BLaER1 treated with 17β-estradiol and CSF1 and Interleukin-3, amounts not matched to agents 10 nM and 100 nM (cell line): ENCODE results near the gene GNAQ.

Experiments
- H3K27ac ChIP-seq, 11 experiments: shearing (Covaris generic); formaldehyde crosslinking; 2 replicates each; pipeline ENCODE4 v1.8.1; 2022
- H3K27me3 ChIP-seq, 11 experiments: shearing (Covaris generic); formaldehyde crosslinking; 2 replicates each; pipeline ENCODE4 v1.8.1; 2022
- H3K36me3 ChIP-seq, 11 experiments: shearing (Covaris generic); formaldehyde crosslinking; 2 replicates each; pipeline ENCODE4 v1.8.1; 2022
- H3K4me1 ChIP-seq, 10 experiments: shearing (Covaris generic); formaldehyde crosslinking; 2 replicates each; pipeline ENCODE4 v1.8.1; 2022
- H3K4me2 ChIP-seq, 11 experiments: shearing (Covaris generic); formaldehyde crosslinking; 2 replicates each; pipeline ENCODE4 v1.8.1; 2022
- H3K4me3 ChIP-seq, 10 experiments: shearing (Covaris generic); formaldehyde crosslinking; 2 replicates each; pipeline ENCODE4 v1.8.1; 2022
- H3K9ac ChIP-seq, 11 experiments: shearing (Covaris generic); formaldehyde crosslinking; 2 replicates each; pipeline ENCODE4 v1.8.1; 2022
- H3K9me3 ChIP-seq, 11 experiments: shearing (Covaris generic); formaldehyde crosslinking; replicated peaks in 1 of 11; 2 replicates each; pipeline ENCODE4 v1.8.1; 2022
- H4K20me1 ChIP-seq, 11 experiments: shearing (Covaris generic); formaldehyde crosslinking; 2 replicates each; pipeline ENCODE4 v1.8.1; 2022
- Cebpa-rat ChIP-seq, 11 experiments: shearing (Covaris generic); IDR thresholded peaks; 2 replicates each; pipeline ENCODE4 v1.8.1; 2022

Gene GNAQ

GRCh38 chr9:77798140-77798539 is 233.5 kb downstream of the GNAQ start:
- Histone ChIP-seq H3K9me3 (no peaks in the 10 kb centered on the region), H3K27ac (no peak overlapping the region), H4K20me1 (peaks cover 0 to 87% (median 0%) of the 10 kb centered on the region in 11 experiments; a peak in 4 of 22 replicates), H3K4me2 (no peak overlapping the region), H3K9ac (no peak overlapping the region), H3K4me1 (peaks cover 0 to 13% (median 0%) of the 10 kb centered on the region in 10 experiments; a peak in 5 of 20 replicates), H3K27me3 (no peaks in the 10 kb centered on the region), H3K4me3 (no peak overlapping the region), H3K36me3 (peaks cover 0 to 91% (median 11%) of the 10 kb centered on the region in 11 experiments; a peak in 14 of 22 replicates)
- no peak for TF ChIP-seq Cebpa-rat (IDR thresholded peaks at IDR 0.05)

GRCh38 chr9:77794985-77795384 is 236.6 kb downstream of the GNAQ start:
- H3K27ac ChIP-seq, result no peak overlapping the region
- H3K4me3 ChIP-seq, result no peak overlapping the region
- H3K36me3 ChIP-seq, result peaks cover 0 to 99% (median 18%) of the 10 kb centered on the region in 11 experiments; a peak in 15 of 22 replicates
- no peaks in the 10 kb centered on the region for H3K9me3 ChIP-seq
- no peak overlapping the region for H3K4me2 ChIP-seq
- H4K20me1 ChIP-seq, result peaks cover 0 to 92% (median 0%) of the 10 kb centered on the region in 11 experiments; a peak in 5 of 22 replicates
- no peaks in the 10 kb centered on the region for H3K27me3 ChIP-seq
- no peak overlapping the region for H3K9ac ChIP-seq
- no peak for TF ChIP-seq Cebpa-rat (IDR thresholded peaks at IDR 0.05)
- peaks cover 0 to 13% (median 0%) of the 10 kb centered on the region in 10 experiments; a peak in 5 of 20 replicates for H3K4me1 ChIP-seq

DNA sequence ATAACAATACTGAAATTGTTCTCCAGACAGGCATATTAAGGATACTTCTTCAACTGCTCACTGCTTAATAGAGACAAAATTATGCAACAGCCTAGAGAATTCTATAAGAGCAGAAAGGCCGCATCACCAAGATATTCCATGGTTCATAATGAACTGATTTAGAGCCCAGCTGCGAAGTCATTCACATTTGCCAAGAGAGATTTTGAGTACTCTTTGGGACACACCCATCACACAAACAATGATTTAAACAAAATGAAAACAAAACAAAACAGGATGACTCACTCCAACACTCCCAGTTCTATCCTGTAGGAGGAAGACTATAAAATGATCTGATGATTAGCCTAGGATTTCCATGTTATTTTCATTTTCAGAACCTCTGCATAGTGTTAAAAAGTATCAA is 237.8 kb downstream of the GNAQ start:
- H3K9me3 ChIP-seq, result no peaks in the 10 kb centered on the region
- no peak for TF ChIP-seq Cebpa-rat (IDR thresholded peaks at IDR 0.05)
- peaks cover 0 to 89% (median 0%) of the 10 kb centered on the region in 11 experiments; a peak in 5 of 22 replicates for H4K20me1 ChIP-seq
- H3K27me3 ChIP-seq, result no peaks in the 10 kb centered on the region
- H3K4me2 ChIP-seq, result 0 out of 22 replicates have a peak overlapping the region, but pooled peaks of 1 of the 11 experiments have one; percentile 11
- no peak overlapping the region for H3K27ac ChIP-seq
- no peak overlapping the region for H3K4me3 ChIP-seq
- peaks cover 0 to 13% (median 0%) of the 10 kb centered on the region in 10 experiments; a peak in 5 of 20 replicates for H3K4me1 ChIP-seq
- peaks cover 0 to 100% (median 18%) of the 10 kb centered on the region in 11 experiments; a peak in 15 of 22 replicates for H3K36me3 ChIP-seq
- no peak overlapping the region for H3K9ac ChIP-seq

- Histone ChIP-seq H3K27ac (no peak overlapping the region), H3K4me3 (no peak overlapping the region), H3K9ac (no peak overlapping the region), H3K4me2 (no peak overlapping the region), H3K27me3 (no peaks in the 10 kb centered on the region), H3K36me3 (peaks cover 0 to 100% (median 23%) of the 10 kb centered on the region in 11 experiments; a peak in 15 of 22 replicates), H4K20me1 (peaks cover 0 to 73% (median 0%) of the 10 kb centered on the region in 11 experiments; a peak in 4 of 22 replicates), H3K9me3 (no peaks in the 10 kb centered on the region), H3K4me1 (peaks cover 0 to 13% (median 0%) of the 10 kb centered on the region in 10 experiments; a peak in 5 of 20 replicates)
- no peak for TF ChIP-seq Cebpa-rat (IDR thresholded peaks at IDR 0.05)
Measured at GRCh38 chr9:77789891-77790290, 241.7 kb downstream of the GNAQ start.

DNA sequence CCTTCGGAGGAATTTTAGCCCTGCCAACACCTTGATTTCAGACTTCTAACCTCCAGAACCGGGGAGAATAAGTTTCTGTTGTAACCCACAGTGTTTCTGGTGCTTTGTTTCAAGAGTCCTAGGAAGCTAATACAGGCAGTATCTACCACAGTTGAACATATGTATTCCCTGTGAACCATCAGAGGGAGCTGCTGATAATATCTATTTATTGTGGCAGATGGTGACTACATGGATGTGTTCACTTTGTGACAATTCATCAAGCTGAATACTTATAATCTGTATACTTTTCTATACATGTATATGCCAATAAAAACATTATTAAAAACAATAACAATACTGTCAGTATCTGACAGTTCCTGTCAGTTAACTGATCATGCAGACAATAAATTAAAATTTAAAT is 246.3 kb downstream of the GNAQ start:
- no peak overlapping the region for H3K4me2 ChIP-seq

GRCh38 chr9:77783518-77783917 is 248.1 kb downstream of the GNAQ start:
- no peak overlapping the region for H3K27ac ChIP-seq
- no peak for TF ChIP-seq Cebpa-rat (IDR thresholded peaks at IDR 0.05)
- H3K9me3 ChIP-seq, result peaks cover 5 to 21% (median 11%) of the 10 kb centered on the region in 11 experiments; a peak in 16 of 22 replicates
- H3K4me2 ChIP-seq, result no peak overlapping the region
- peaks cover 3 to 99% (median 25%) of the 10 kb centered on the region in 11 experiments; a peak in 19 of 22 replicates for H3K36me3 ChIP-seq
- H3K4me1 ChIP-seq, result peaks cover 0 to 11% (median 0%) of the 10 kb centered on the region in 10 experiments; a peak in 1 of 20 replicates
- no peak overlapping the region for H3K9ac ChIP-seq
- no peak overlapping the region for H3K4me3 ChIP-seq
- H3K27me3 ChIP-seq, result no peaks in the 10 kb centered on the region
- peaks cover 0 to 50% (median 0%) of the 10 kb centered on the region in 11 experiments; a peak in 3 of 22 replicates for H4K20me1 ChIP-seq

More for the DNA sequence above, 246.3 kb downstream of the GNAQ start:
- peaks cover 0 to 53% (median 0%) of the 10 kb centered on the region in 11 experiments; a peak in 3 of 22 replicates for H4K20me1 ChIP-seq
- H3K36me3 ChIP-seq, result peaks cover 3 to 100% (median 19%) of the 10 kb centered on the region in 11 experiments; a peak in 16 of 22 replicates
- H3K27ac ChIP-seq, result no peak overlapping the region
- peaks cover 0 to 9% (median 0%) of the 10 kb centered on the region in 10 experiments; a peak in 1 of 20 replicates for H3K4me1 ChIP-seq
- TF ChIP-seq Cebpa-rat (IDR thresholded peaks at IDR 0.05), result no peak
- H3K27me3 ChIP-seq, result no peaks in the 10 kb centered on the region
- H3K9ac ChIP-seq, result no peak overlapping the region
- no peak overlapping the region for H3K4me3 ChIP-seq
- H3K9me3 ChIP-seq, result peaks cover 0 to 4% (median 0%) of the 10 kb centered on the region in 11 experiments; a peak in 2 of 22 replicates

DNA sequence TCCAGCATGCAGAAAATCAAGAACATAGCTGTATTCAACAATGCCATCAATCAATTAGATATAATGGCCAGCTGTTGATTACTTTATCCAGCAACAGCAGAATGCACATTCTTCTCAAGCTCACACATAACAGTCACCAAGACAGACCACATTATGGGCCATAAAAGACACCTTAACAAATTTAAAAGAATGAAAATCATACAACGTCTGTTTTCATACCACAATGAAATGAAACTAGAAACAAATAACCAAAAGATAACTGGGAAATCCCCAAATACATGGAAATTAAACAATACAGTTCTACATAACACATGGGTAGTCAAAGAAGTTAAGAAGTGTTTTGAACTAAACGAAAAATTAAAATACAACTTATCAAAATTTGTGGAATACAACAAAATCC is 252.6 kb downstream of the GNAQ start:
- Histone ChIP-seq H3K27ac (no peak overlapping the region), H3K4me3 (no peak overlapping the region), H3K27me3 (no peaks in the 10 kb centered on the region), H3K36me3 (peaks cover 23 to 90% (median 40%) of the 10 kb centered on the region in 11 experiments; a peak in 20 of 22 replicates), H3K9me3 (peaks cover 19 to 51% (median 40%) of the 10 kb centered on the region in 11 experiments), H4K20me1 (peaks cover 0 to 68% (median 0%) of the 10 kb centered on the region in 11 experiments; a peak in 3 of 22 replicates), H3K4me2 (no peak overlapping the region), H3K4me1 (peaks cover 0 to 11% (median 0%) of the 10 kb centered on the region in 10 experiments; a peak in 1 of 20 replicates), H3K9ac (no peak overlapping the region)
- TF ChIP-seq Cebpa-rat (IDR thresholded peaks at IDR 0.05), result no peak

DNA sequence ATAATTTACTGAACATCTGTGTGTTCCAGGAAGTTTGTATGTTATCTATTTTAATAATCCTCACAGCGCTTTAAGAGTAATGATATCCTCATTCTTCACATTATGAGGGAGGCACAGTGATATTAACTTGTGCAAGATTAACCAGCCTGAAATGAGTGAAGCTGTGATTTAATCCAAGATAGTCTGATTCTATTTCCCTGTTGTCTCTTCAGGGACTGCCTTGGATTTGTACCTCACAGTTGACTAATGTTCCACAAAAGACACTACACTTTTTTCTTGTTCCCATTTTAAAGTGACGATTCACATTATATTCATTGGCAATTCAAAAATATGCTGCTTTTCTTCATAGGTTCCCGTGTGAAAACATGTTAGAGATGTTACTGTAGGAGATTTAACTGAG is 258.2 kb downstream of the GNAQ start:
- peaks cover 12 to 30% (median 29%) of the 10 kb centered on the region in 11 experiments for H3K9me3 ChIP-seq
- no peak for TF ChIP-seq Cebpa-rat (IDR thresholded peaks at IDR 0.05)
- H4K20me1 ChIP-seq, result peaks cover 0 to 80% (median 0%) of the 10 kb centered on the region in 11 experiments; a peak in 4 of 22 replicates
- peaks cover 23 to 79% (median 32%) of the 10 kb centered on the region in 11 experiments; a peak in 21 of 22 replicates for H3K36me3 ChIP-seq
- no peaks in the 10 kb centered on the region for H3K27me3 ChIP-seq
- no peak overlapping the region for H3K9ac ChIP-seq
- H3K4me3 ChIP-seq, result no peak overlapping the region
- H3K4me1 ChIP-seq, result peaks cover 0 to 31% (median 4%) of the 10 kb centered on the region in 10 experiments; a peak in 11 of 20 replicates
- H3K4me2 ChIP-seq, result no peak overlapping the region
- H3K27ac ChIP-seq, result no peak overlapping the region

DNA sequence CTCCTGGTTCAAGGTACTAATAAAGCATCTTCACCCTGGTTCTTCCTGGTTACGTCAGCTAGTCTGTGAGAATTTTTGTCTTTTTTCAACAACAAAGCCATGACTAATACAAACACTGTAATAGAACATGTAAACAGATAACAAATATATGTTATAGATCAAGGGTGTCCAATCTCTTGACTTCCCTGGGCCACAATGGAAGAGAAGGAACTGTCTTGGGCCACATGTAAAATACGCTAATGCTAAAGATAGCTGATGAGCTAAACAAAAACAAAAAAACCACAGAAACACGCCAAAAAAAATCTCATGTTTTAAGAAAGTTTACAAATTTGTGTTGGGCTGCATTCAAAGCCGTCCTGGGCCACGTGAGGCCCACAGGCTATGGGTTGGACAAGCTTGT is 259.0 kb downstream of the GNAQ start:
- no peak overlapping the region for H3K4me2 ChIP-seq
- peaks cover 0 to 31% (median 4%) of the 10 kb centered on the region in 10 experiments; a peak in 11 of 20 replicates for H3K4me1 ChIP-seq
- H3K4me3 ChIP-seq, result no peak overlapping the region
- TF ChIP-seq Cebpa-rat (IDR thresholded peaks at IDR 0.05), result no peak
- H3K27ac ChIP-seq, result no peak overlapping the region
- peaks cover 17 to 79% (median 27%) of the 10 kb centered on the region in 11 experiments; a peak in 21 of 22 replicates for H3K36me3 ChIP-seq
- peaks cover 5 to 23% (median 22%) of the 10 kb centered on the region in 11 experiments for H3K9me3 ChIP-seq
- no peak overlapping the region for H3K9ac ChIP-seq
- no peaks in the 10 kb centered on the region for H3K27me3 ChIP-seq
- peaks cover 0 to 74% (median 0%) of the 10 kb centered on the region in 11 experiments; a peak in 4 of 22 replicates for H4K20me1 ChIP-seq
